AG09319 (cell line): ENCODE results near the gene SH3GL1.
A peak's percentile ranks its signal among the peaks of the same experiment; 100 is the strongest.

Source experiments
- DNase-seq: peaks from one replicate; pipeline ENCODE4 v3.0.0-alpha.2; 2010; ENCODE audit warnings: low read depth; ENCODE audit errors: extremely low read depth
- TF ChIP-seq, protein P1 (sequence below): IDR thresholded peaks from 2 replicates; pipeline ENCODE4 v1.5.1; 2011; ENCODE audit warnings: low read depth, mild to moderate bottlenecking, inconsistent platforms, low read length, moderate library complexity

Gene SH3GL1

GRCh38 chr19:4359627-4360000 lies 40.7 kb downstream of the SH3GL1 start:
- TF ChIP-seq, protein P1, sequence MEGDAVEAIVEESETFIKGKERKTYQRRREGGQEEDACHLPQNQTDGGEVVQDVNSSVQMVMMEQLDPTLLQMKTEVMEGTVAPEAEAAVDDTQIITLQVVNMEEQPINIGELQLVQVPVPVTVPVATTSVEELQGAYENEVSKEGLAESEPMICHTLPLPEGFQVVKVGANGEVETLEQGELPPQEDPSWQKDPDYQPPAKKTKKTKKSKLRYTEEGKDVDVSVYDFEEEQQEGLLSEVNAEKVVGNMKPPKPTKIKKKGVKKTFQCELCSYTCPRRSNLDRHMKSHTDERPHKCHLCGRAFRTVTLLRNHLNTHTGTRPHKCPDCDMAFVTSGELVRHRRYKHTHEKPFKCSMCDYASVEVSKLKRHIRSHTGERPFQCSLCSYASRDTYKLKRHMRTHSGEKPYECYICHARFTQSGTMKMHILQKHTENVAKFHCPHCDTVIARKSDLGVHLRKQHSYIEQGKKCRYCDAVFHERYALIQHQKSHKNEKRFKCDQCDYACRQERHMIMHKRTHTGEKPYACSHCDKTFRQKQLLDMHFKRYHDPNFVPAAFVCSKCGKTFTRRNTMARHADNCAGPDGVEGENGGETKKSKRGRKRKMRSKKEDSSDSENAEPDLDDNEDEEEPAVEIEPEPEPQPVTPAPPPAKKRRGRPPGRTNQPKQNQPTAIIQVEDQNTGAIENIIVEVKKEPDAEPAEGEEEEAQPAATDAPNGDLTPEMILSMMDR: no peak
- DNase-seq: no peak

DNA sequence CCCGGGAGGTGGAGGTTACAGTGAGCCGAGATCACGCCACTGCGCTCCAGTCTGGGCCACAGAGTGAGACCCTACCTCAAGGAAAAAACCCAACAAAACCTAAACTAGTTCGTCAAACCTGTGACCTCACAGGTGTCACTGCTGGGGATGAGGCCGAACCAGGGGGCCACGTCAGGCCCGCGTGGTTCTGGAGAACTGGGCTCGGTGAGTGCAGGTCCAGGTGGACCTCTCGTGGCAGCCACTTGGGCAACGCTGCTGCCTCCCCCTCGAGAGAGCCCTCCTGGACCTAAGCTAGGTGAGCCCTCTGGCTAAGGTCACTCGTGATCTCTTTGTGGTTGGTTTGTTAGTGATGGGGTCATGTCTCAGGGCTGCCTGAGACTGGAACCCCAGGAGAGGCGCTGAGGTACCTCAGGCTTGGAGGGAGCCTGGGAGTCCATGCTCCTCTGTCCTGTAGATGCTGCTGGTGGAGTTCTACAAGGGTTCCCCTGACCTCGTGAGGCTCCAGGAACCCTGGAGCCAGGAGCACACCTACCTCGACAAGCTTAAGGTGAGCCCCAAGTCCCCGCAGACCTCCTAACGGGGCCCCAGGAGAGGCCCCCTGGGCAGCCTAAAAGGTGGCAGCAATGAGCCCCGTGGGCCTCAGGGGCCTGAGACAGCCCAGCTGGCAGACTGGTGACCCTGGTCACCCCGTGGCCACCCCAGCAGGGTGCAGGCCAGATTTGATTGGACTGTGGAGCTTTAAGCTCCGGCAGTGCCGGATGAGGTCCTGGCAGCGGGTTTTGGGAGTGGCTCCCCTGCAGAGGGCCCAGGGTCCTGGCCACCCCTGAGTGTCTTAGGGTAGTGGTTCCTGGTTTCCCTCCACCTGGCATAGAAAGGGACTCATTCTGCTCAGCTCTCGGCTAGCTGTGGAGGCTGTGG lies 41.4 kb downstream of the SH3GL1 start:
- TF ChIP-seq, protein P1: no peak
- no peak for DNase-seq

DNA sequence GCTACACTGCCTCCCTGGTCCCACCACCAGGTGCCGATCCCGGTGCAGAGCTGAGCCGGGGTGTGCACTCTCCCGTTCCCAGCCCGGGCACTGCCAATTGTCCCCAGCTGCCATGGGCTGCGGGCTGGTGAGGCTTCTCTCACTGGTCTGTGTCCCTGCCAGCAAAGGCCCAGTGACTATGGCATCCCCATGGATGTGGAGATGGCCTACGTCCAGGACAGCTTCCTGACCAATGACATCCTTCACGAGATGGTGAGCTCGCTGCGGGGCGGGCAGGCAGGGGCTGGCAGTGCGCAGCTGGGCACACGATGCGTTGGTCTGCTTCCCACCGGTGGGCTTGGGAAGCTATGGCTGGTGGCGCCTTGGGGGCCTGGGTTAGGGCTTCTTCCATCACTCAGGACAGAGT lies 42.4 kb downstream of the SH3GL1 start:
- no peak for DNase-seq
- TF ChIP-seq, protein P1: no peak

DNA sequence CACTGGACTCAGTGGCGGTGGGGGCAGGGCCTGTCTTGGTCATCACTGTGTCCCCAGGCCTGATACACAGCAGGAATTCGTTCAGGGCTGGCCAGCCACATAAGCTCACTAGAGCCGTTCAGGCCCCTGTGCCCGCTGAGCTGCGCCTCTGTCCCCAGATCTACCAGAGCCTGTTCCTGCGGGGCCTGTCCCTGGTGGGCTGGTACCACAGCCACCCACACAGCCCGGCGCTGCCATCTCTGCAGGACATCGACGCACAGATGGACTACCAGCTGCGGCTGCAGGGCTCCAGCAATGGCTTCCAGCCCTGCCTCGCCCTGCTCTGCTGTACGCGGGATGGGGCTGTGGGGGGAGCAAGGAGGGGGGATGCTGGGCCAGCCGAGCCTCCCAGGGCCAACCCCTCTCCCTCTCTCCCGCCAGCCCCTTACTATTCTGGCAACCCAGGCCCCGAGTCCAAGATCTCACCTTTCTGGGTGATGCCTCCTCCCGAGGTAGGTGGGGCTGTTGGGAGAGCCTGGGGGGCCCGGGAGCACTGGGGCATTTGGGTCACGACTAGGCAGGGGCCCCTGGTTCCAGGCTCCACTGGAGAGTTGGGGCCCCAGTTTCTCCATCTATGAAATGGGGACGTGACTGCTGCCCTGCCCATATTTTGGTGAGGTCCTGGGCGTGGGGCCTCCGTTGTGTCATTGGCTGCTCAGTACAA lies 43.1 kb downstream of the SH3GL1 start:
- DNase-seq: no peak
- TF ChIP-seq, protein P1: no peak

DNA sequence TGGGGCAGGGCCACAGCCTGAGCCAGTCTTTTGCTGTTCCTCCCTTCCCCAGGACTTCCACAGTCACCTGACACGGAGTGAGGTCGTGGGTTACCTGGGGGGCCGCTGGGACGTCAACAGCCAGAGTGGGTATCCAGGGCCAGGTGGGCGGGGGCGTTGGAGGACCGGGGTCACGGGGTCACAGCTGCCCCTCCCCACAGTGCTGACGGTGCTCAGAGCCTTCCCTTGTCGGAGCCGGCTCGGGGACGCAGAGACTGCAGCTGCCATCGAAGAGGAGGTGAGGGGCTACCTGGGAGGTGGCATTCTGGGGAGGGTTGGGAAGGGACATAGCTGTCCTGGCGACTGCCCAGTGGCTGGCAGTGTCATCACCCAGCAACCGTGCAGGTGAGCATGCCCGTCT lies 45.5 kb downstream of the SH3GL1 start:
- TF ChIP-seq, protein P1: no peak
- no peak for DNase-seq

- TF ChIP-seq, protein P1: no peak
- DNase-seq: no peak
Measured at GRCh38 chr19:4354282-4354681, 46.1 kb downstream of the SH3GL1 start.

- TF ChIP-seq, protein P1: peak; percentile 92
- no peak for DNase-seq
Measured at GRCh38 chr19:4352701-4353121, 47.6 kb downstream of the SH3GL1 start.
